HL-60 (cell line): ENCODE measurements around the gene KPTN.

Experiments
- DNase-seq, 2 experiments: peaks; one replicate each; pipeline ENCODE4 v3.0.0-alpha.2; 2010 to 2020; ENCODE audit warnings: low read depth in 1 of 2, low spot score in 1 of 2
- H3K27ac ChIP-seq: fragments of 250-450 bp; sonication (Bioruptor Pico); replicated peaks from 2 replicates; pipeline ENCODE4 v1.5.1; 2020; ENCODE audit warnings: mild to moderate bottlenecking, moderate library complexity
- H3K27me3 ChIP-seq: fragments of 250-450 bp; sonication (Bioruptor Pico); 2 replicates; pipeline ENCODE4 v1.5.1; 2021; ENCODE audit warnings: mild to moderate bottlenecking, moderate library complexity; ENCODE audit not compliant: insufficient read depth, poor library complexity, severe bottlenecking
- H3K4me3 ChIP-seq: replicated peaks from 2 replicates; pipeline ENCODE4 v1.5.1; 2011; ENCODE audit warnings: mild to moderate bottlenecking, control low read depth, low read length; ENCODE audit not compliant: insufficient read depth
- GABPA ChIP-seq: IDR thresholded peaks from 2 replicates; pipeline ENCODE4 v1.6.1; 2012; ENCODE audit warnings: low read depth
- POLR2AphosphoS5 ChIP-seq: IDR thresholded peaks from 2 replicates; pipeline ENCODE4 v1.6.1; 2012; ENCODE audit warnings: low read depth
- SPI1 ChIP-seq: IDR thresholded peaks from 2 replicates; pipeline ENCODE4 v1.6.1; 2012; ENCODE audit warnings: low read depth, mild to moderate bottlenecking, borderline replicate concordance
- TF ChIP-seq, protein P1 (sequence below): IDR thresholded peaks from one replicate; pipeline ENCODE4 v1.5.1; 2011; ENCODE audit warnings: low read length, control low read depth, inconsistent platforms; ENCODE audit not compliant: insufficient read depth
- TF ChIP-seq, protein P2 (sequence below): IDR thresholded peaks from 2 replicates; pipeline ENCODE4 v1.6.1; 2012; ENCODE audit warnings: low read depth; ENCODE audit not compliant: insufficient replicate concordance

KPTN gene

DNA sequence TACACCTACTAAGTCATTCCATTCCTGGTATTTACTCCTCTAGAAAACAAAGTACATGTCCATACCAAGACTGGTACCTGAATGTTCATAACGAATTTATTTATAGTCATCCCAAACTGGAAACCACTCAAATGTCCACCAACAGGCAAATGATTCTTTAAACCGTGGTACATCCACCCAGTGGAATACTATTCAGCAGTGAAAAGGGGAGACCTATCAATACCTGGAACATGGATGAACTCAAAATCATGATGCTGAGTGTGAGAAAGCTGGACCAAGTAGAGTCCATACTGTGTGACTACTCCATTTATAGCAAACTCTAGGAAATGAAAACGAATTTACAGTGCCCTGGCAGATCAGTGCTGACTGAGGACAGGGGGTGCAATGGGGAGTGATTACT, 42.8 kb upstream of the KPTN start:
- Histone ChIP-seq H3K27ac (no peak overlapping the region), H3K4me3 (no peak overlapping the region), H3K27me3 (peaks cover 2% of the 10 kb centered on the region)
- no peak for DNase-seq
- TF ChIP-seq GABPA: no peak
- TF ChIP-seq SPI1: no peak
- TF ChIP-seq, protein P1, sequence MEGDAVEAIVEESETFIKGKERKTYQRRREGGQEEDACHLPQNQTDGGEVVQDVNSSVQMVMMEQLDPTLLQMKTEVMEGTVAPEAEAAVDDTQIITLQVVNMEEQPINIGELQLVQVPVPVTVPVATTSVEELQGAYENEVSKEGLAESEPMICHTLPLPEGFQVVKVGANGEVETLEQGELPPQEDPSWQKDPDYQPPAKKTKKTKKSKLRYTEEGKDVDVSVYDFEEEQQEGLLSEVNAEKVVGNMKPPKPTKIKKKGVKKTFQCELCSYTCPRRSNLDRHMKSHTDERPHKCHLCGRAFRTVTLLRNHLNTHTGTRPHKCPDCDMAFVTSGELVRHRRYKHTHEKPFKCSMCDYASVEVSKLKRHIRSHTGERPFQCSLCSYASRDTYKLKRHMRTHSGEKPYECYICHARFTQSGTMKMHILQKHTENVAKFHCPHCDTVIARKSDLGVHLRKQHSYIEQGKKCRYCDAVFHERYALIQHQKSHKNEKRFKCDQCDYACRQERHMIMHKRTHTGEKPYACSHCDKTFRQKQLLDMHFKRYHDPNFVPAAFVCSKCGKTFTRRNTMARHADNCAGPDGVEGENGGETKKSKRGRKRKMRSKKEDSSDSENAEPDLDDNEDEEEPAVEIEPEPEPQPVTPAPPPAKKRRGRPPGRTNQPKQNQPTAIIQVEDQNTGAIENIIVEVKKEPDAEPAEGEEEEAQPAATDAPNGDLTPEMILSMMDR: no peak
- no peak for TF ChIP-seq POLR2AphosphoS5
- TF ChIP-seq, protein P2, sequence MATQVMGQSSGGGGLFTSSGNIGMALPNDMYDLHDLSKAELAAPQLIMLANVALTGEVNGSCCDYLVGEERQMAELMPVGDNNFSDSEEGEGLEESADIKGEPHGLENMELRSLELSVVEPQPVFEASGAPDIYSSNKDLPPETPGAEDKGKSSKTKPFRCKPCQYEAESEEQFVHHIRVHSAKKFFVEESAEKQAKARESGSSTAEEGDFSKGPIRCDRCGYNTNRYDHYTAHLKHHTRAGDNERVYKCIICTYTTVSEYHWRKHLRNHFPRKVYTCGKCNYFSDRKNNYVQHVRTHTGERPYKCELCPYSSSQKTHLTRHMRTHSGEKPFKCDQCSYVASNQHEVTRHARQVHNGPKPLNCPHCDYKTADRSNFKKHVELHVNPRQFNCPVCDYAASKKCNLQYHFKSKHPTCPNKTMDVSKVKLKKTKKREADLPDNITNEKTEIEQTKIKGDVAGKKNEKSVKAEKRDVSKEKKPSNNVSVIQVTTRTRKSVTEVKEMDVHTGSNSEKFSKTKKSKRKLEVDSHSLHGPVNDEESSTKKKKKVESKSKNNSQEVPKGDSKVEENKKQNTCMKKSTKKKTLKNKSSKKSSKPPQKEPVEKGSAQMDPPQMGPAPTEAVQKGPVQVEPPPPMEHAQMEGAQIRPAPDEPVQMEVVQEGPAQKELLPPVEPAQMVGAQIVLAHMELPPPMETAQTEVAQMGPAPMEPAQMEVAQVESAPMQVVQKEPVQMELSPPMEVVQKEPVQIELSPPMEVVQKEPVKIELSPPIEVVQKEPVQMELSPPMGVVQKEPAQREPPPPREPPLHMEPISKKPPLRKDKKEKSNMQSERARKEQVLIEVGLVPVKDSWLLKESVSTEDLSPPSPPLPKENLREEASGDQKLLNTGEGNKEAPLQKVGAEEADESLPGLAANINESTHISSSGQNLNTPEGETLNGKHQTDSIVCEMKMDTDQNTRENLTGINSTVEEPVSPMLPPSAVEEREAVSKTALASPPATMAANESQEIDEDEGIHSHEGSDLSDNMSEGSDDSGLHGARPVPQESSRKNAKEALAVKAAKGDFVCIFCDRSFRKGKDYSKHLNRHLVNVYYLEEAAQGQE: no peak

DNA sequence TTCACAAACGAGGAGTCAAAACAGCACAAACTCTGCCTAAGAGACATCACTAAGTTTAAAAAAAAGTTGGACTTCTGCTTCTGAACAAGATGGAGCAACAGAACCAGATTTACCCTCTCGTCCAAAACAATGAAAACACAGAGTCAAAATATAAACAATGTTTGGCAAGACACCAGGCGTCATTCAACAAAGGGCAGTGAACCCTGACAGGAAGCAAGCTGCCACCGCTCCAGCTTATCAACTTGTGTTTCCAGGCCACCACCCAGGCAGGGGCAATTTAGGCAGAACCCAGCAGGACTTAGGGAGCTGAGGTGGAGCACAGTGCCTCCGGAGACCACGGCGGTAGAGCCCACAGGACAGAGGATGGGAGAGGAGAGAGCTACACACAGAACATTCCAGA, 39.5 kb upstream of the KPTN start:
- DNase-seq: no peak
- Histone ChIP-seq H3K27ac (no peak overlapping the region), H3K4me3 (no peak overlapping the region), H3K27me3 (peaks cover 4% of the 10 kb centered on the region)
- no peak for TF ChIP-seq POLR2AphosphoS5
- TF ChIP-seq, protein P1: no peak

DNA sequence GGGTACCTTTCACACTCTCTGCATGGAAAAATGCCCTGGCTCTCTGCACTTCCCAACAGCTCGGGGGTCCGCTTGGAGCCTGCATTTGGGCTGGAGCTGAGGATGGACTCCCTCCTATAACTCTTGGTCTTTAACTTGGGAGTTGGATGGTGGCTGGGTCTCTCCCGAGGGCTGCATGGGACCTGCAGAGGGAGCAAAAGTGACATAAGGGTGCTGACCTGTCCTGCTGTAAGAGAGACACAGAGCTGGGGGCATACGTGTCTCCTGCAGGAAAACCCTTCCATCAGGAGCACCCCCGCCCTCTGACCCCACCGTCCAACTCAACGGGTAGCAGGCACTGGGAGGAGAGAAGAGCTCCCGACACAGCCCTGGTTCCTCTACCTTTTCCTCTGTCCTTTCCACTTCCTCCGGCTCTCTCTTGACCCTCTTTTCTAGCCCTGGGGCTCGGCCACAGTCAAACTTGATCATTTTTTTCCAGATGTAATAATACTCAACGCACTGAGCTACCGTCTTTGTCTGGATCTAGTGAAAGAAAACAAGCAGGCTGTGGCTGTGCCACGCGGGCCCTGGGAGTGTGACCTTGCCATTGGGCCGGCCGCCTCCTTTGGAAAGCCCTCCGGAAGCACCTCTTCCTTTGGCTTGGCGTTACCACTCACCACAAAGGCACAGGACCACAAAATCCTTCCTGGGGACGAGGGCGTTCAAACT, 37.6 kb upstream of the KPTN start:
- Histone ChIP-seq H3K27ac (no peak overlapping the region), H3K27me3 (peaks cover 4% of the 10 kb centered on the region), H3K4me3 (no peak overlapping the region)
- TF ChIP-seq, protein P1: no peak
- TF ChIP-seq GABPA: no peak
- no peak for TF ChIP-seq POLR2AphosphoS5
- DNase-seq: no peak

DNA sequence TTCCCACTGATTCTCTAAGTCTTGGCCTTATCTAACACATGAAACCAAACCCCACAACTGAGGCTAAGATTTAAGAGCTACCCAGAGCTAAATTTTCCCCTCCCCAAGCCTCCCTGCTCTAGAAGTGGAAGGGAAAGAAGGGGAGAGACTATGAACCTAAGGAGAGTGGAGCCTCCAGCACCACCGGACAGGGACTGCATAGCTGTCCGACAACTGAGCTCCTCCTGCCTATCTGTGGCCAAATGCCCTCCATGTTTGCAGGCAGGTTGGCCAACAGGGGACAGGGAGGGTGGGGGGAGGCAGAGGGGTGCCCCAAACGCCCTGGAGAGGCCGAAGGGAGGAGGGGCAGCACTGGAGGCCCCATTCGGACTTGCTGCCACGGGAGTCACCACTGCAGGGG, 36.8 kb upstream of the KPTN start:
- Histone ChIP-seq H3K27ac (no peak overlapping the region), H3K4me3 (no peak overlapping the region), H3K27me3 (peaks cover 4% of the 10 kb centered on the region)
- no peak for TF ChIP-seq SPI1
- TF ChIP-seq, protein P2: no peak
- no peak for TF ChIP-seq POLR2AphosphoS5
- TF ChIP-seq, protein P1: no peak
- no peak for TF ChIP-seq GABPA
- no peak for DNase-seq
